OCI-LY1 (cell line): ENCODE data around the gene COL6A2.

ENCODE experiments used
- CTCF ChIP-seq: fragments of 200-600 bp; sonication (generic), shearing (Covaris generic); IDR thresholded peaks from 2 replicates; pipeline ENCODE4 v1.5.1; 2017; ENCODE audit warnings: mild to moderate bottlenecking, antibody characterized with exemption, low read length, moderate library complexity, mixed read lengths
- EZH2 ChIP-seq: fragments of 200-600 bp; sonication (generic), shearing (Covaris generic); IDR thresholded peaks from 2 replicates; pipeline ENCODE4 v1.8.0; 2017; ENCODE audit warnings: borderline replicate concordance, mixed run types, mild to moderate bottlenecking, antibody characterized with exemption, low read length, moderate library complexity, mixed read lengths

DNA sequence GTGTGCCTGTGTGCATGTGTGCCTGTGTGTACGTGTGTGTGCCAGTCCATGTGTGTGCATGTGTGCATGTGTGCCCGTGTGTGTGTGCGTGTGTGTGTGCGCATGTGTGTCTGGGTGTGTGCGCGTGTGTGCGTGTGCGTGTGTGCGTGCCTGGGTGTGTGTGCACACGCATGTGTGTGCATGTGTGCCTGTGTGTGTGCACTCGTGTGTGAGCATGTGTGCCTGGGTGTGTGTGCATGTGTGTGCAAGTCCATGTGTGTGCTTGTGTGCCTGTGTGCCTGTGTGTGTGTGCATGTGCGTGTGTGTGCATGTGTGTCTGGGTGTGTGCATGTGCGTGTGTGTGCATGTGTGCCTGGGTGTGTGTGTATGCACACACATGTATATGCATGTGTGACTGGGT, 28.7 kb upstream of the COL6A2 start:
- TF ChIP-seq CTCF (no peak), EZH2 (no peak)
